Effector memory CD8-positive, alpha-beta T cell (primary cell): ENCODE data around the gene DDX39B.
A peak's percentile ranks its signal among the peaks of the same experiment; 100 is the strongest.
"Not testable (repeated sequence)": the region's sequence is repeated elsewhere in the genome, so short reads cannot be mapped to it uniquely, and the experiment has no call there.

Source experiments
- ATAC-seq: fragments of 150-1000 bp; cut with Tn5 transposase; replicated peaks from 2 replicates; pipeline ENCODE4 v1.10.0; 2021; ENCODE audit warnings: mild to moderate bottlenecking, moderate library complexity
- DNase-seq, 3 experiments: peaks; one replicate each; pipeline ENCODE4 v3.0.0; 2021
- H3K27ac Mint-ChIP-seq, 2 donors: one replicate each; pipeline ENCODE4 v1.8.0; 2022; ENCODE audit warnings: mild to moderate bottlenecking in 2 of 2, mixed read lengths in 2 of 2, moderate library complexity in 2 of 2
- H3K27me3 Mint-ChIP-seq, 2 donors: one replicate each; pipeline ENCODE4 v1.8.0; 2022; ENCODE audit warnings: mixed read lengths in 2 of 2
- H3K36me3 Mint-ChIP-seq: one replicate; pipeline ENCODE4 v1.8.0; 2022; ENCODE audit warnings: mild to moderate bottlenecking, moderate library complexity, mixed read lengths; ENCODE audit not compliant: insufficient read depth
- H3K4me1 Mint-ChIP-seq, 2 donors: one replicate each; pipeline ENCODE4 v1.8.0; 2022; ENCODE audit warnings: low read depth in 2 of 2, mixed read lengths in 2 of 2
- H3K4me3 Mint-ChIP-seq, 2 donors: one replicate each; pipeline ENCODE4 v1.8.0; 2022; ENCODE audit warnings: mild to moderate bottlenecking in 2 of 2, mixed read lengths in 2 of 2, moderate library complexity in 2 of 2
- H3K9me3 Mint-ChIP-seq, 2 donors: one replicate each; pipeline ENCODE4 v1.8.0; 2022; ENCODE audit warnings: mixed read lengths in 2 of 2

DDX39B gene

GRCh38 chr6:31569861-31570536 is 28.2 kb upstream of the DDX39B start:
- Mint-ChIP-seq H3K4me3 (peak overlapping the region in 1 of 2 donors; percentile 40), H3K4me1 (peaks cover 61 to 78% of the 10 kb centered on the region in 2 donors), H3K36me3 (peaks cover 52% of the 10 kb centered on the region), H3K27me3 (no peaks in the 10 kb centered on the region), H3K27ac (peak overlapping the region; percentile 94 to 98), H3K9me3 (no peaks in the 10 kb centered on the region)
- DNase-seq (no peak), ATAC-seq (no peak)

DNA sequence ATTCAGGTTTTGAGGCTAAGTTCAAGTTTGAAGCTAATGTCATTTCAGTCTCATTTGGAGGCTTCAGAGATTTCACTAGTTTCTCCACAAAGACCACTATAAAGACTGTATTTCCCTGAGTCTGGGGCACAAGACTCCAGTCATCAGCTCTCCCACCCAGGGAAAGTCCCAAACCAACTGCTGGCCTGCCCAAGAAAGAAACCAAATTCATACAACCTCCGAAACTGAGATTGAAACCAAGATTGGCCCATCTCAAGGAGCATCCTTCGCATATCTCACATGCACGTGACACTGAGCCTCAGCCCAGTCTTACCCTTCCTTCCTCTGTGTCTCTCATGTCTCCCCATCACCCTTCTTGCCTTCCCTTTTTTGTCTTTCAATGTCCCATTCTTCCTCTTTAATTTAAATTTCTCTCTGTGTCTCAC is 26.7 kb upstream of the DDX39B start:
- Mint-ChIP-seq H3K9me3 (no peaks in the 10 kb centered on the region), H3K4me1 (peaks cover 53 to 72% of the 10 kb centered on the region in 2 donors), H3K27ac (peak overlapping the region; percentile 94 to 98), H3K4me3 (peak overlapping the region; percentile 40 to 74), H3K27me3 (no peaks in the 10 kb centered on the region), H3K36me3 (peaks cover 46% of the 10 kb centered on the region)
- peak; percentile 71 for ATAC-seq
- DNase-seq: peak; percentile 63 to 68 (median 65)

- Mint-ChIP-seq H3K9me3 (no peaks in the 10 kb centered on the region), H3K27ac (peak overlapping the region; percentile 94 to 98), H3K36me3 (peaks cover 49% of the 10 kb centered on the region), H3K4me3 (peak overlapping the region; percentile 40 to 74), H3K4me1 (peaks cover 46 to 69% of the 10 kb centered on the region in 2 donors), H3K27me3 (no peaks in the 10 kb centered on the region)
- peak; percentile 5 for ATAC-seq
- no peak for DNase-seq
These were observed 25.9 kb upstream of the DDX39B start for GRCh38 chr6:31567531-31568370.

DNA sequence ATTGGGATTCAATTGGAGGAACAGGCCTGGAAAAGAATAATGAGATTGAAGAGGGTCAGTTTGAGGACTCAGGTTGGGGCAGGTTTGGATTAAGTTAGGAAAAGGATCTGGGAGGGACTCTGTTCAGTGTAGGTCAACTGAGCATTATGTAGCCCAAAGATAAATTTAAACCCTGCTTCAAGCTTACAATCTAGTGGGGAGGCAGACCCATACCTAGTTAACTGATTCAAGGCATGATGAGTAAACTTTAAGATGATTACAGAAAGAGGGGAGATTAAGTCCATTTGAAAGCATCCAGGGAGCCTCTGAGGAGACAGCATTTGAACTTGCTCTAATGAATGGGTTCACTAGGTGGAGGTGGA is 18.9 kb upstream of the DDX39B start:
- ATAC-seq (no peak), DNase-seq (no peak)
- no peaks in the 10 kb centered on the region for H3K9me3 Mint-ChIP-seq
- peak overlapping the region; percentile 86 to 95 for H3K4me3 Mint-ChIP-seq
- H3K4me1 Mint-ChIP-seq: peaks cover 57 to 68% of the 10 kb centered on the region in 2 donors
- H3K27ac Mint-ChIP-seq: peak overlapping the region; percentile 95 to 98
- H3K36me3 Mint-ChIP-seq: peaks cover 45% of the 10 kb centered on the region
- H3K27me3 Mint-ChIP-seq: no peaks in the 10 kb centered on the region

DNA sequence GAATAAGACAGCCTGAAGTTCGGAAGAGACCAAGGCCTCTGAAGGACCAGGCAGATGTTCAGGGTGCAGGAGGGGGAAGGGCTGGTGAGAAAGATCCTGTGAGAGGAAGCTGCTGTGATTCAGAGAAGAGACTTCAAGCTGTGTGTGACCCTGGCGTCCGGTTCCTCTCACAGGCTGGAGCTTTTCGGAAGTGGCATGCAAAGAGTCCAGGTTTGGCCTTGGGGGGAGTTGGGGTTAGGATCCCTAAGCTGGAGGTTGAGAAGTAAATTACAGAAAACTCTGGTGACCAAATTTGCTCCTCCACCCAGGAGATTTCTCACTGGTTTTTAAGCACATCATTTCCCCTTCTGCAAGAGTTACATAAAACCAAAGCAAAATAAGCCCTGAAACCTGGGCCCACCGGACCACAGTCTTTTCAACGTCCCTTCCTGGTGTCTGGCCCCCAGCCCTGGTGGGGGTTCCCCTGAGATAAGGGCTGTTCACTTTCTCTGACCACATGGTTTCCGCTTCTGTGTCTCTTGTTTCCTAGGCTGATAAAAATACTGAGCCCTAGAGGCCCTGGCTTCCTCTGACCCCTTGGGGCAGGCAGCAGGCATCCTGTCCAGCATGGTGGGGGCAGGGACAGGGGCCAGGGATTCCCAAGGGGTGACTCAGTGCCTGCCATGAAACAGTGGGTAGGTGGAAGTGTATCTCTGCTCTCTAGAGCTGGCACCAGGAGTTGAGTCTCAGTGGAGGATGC is 18.3 kb upstream of the DDX39B start:
- Mint-ChIP-seq H3K27ac (peak overlapping the region; percentile 95 to 98), H3K4me1 (peaks cover 55 to 65% of the 10 kb centered on the region in 2 donors), H3K4me3 (peak overlapping the region; percentile 86 to 95), H3K36me3 (peaks cover 45% of the 10 kb centered on the region), H3K9me3 (no peaks in the 10 kb centered on the region), H3K27me3 (no peaks in the 10 kb centered on the region)
- ATAC-seq (peak; percentile 56), DNase-seq (peak in 1 of 3 experiments; percentile 46)

GRCh38 chr6:31559606-31559957 is 17.8 kb upstream of the DDX39B start:
- Mint-ChIP-seq H3K4me3 (peak overlapping the region; percentile 86 to 95), H3K27ac (peak overlapping the region; percentile 95 to 98), H3K9me3 (no peaks in the 10 kb centered on the region), H3K27me3 (no peaks in the 10 kb centered on the region), H3K36me3 (peaks cover 43% of the 10 kb centered on the region), H3K4me1 (peaks cover 49 to 61% of the 10 kb centered on the region in 2 donors)
- DNase-seq: no peak
- peak; percentile 19 for ATAC-seq

- DNase-seq (peak; percentile 57 to 70 (median 62)), ATAC-seq (peak; percentile 78)
- no peaks in the 10 kb centered on the region for H3K9me3 Mint-ChIP-seq
- peaks cover 48 to 59% of the 10 kb centered on the region in 2 donors for H3K4me1 Mint-ChIP-seq
- peaks cover 42% of the 10 kb centered on the region for H3K36me3 Mint-ChIP-seq
- H3K27ac Mint-ChIP-seq: peak overlapping the region; percentile 95 to 98
- H3K27me3 Mint-ChIP-seq: no peaks in the 10 kb centered on the region
- H3K4me3 Mint-ChIP-seq: peak overlapping the region; percentile 86 to 95
These were observed 17.1 kb upstream of the DDX39B start for GRCh38 chr6:31558631-31559500.

- H3K27me3 Mint-ChIP-seq: no peaks in the 10 kb centered on the region
- no peaks in the 10 kb centered on the region for H3K9me3 Mint-ChIP-seq
- H3K27ac Mint-ChIP-seq: peak overlapping the region; percentile 95 to 98
- ATAC-seq: no peak
- peak overlapping the region; percentile 86 to 95 for H3K4me3 Mint-ChIP-seq
- no peak for DNase-seq
- H3K36me3 Mint-ChIP-seq: peaks cover 36% of the 10 kb centered on the region
- H3K4me1 Mint-ChIP-seq: peaks cover 46 to 56% of the 10 kb centered on the region in 2 donors
These were observed 16.5 kb upstream of the DDX39B start for GRCh38 chr6:31558318-31558625.

- peaks cover 46 to 51% of the 10 kb centered on the region in 2 donors for H3K4me1 Mint-ChIP-seq
These were observed 15.9 kb upstream of the DDX39B start for GRCh38 chr6:31557443-31558317.

GRCh38 chr6:31556307-31556706 is 14.5 kb upstream of the DDX39B start:
- peaks cover 38% of the 10 kb centered on the region for H3K36me3 Mint-ChIP-seq
- no peak for DNase-seq
- ATAC-seq: peak; percentile 45
- peak overlapping the region in 1 of 2 donors; percentile 69 for H3K27ac Mint-ChIP-seq
- no peaks in the 10 kb centered on the region for H3K9me3 Mint-ChIP-seq
- peak overlapping the region; percentile 8 to 54 for H3K4me3 Mint-ChIP-seq
- H3K4me1 Mint-ChIP-seq: peaks cover 41 to 47% of the 10 kb centered on the region in 2 donors
- H3K27me3 Mint-ChIP-seq: no peaks in the 10 kb centered on the region

More at GRCh38 chr6:31557443-31558317, 15.9 kb upstream of the DDX39B start:
- DNase-seq (no peak), ATAC-seq (no peak)
- Mint-ChIP-seq H3K27ac (peak overlapping the region; percentile 95 to 98), H3K9me3 (no peaks in the 10 kb centered on the region), H3K36me3 (peaks cover 35% of the 10 kb centered on the region), H3K4me3 (peak overlapping the region; percentile 86 to 95), H3K27me3 (no peaks in the 10 kb centered on the region)

DNA sequence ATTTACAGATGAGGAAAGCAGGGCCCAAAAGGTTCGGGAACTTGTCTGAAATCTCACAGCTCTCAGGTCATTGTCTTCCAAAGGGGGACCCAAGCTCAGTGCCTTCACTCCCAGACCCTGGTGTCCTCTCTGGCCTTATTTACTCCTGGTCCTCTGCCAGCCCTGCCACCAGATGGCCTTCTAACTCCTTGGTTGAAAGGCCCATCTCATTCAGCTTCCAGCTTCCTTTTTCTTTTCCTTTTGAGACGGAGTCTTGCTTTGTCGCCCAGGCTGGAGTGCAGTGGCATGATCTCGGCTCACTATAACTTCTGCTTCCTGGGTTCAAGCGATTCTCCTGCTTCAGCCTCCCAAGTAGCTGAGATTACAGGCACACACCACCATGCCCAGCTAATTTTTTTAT is 9.6 kb upstream of the DDX39B start:
- peak; percentile 12 for ATAC-seq
- H3K4me3 Mint-ChIP-seq, H3K27me3 Mint-ChIP-seq, H3K27ac Mint-ChIP-seq, H3K9me3 Mint-ChIP-seq: not testable (repeated sequence)
- H3K36me3 Mint-ChIP-seq: peaks cover 16% of the 10 kb centered on the region
- H3K4me1 Mint-ChIP-seq: peaks cover 19 to 28% of the 10 kb centered on the region in 2 donors
- peak; percentile 57 to 65 (median 58) for DNase-seq

DNA sequence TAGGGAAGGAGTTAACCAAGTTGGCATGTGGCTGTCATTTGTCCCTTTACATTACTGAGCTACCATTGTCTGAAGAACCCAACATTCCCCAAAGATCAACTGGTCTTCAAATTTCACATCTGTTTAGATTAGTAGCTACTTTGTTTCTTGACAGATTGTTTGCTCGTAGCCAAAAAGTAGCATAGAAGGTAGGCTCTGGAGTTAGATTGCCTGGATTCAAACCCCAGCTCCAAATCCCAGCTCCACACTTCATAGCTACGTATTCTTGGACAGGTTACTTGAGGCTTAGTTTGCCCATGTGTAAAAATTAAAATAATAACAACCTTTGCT is 6.7 kb upstream of the DDX39B start:
- peak overlapping the region; percentile 89 for H3K4me3 Mint-ChIP-seq
- peak overlapping the region in 1 of 2 donors; percentile 96 for H3K27ac Mint-ChIP-seq

More for the DNA sequence above, 6.7 kb upstream of the DDX39B start:
- H3K27me3 Mint-ChIP-seq: no peaks in the 10 kb centered on the region
- H3K36me3 Mint-ChIP-seq: peaks cover 13% of the 10 kb centered on the region
- DNase-seq (no peak), ATAC-seq (no peak)
- peaks cover 16 to 24% of the 10 kb centered on the region in 2 donors for H3K4me1 Mint-ChIP-seq
- no peaks in the 10 kb centered on the region for H3K9me3 Mint-ChIP-seq
